Tibial nerve (tissue), 4 donors: ENCODE measurements around the gene GRAMD1C.

Source experiments
- CTCF ChIP-seq, 5 experiments: fragments of 200-600 bp in 3 of 5; fragments of 450-650 bp in 2 of 5; sonication (generic) in 3 of 5; IDR thresholded peaks; one replicate each; pipeline ENCODE4 v1.5.1; 2016 to 2019; ENCODE audit warnings: antibody characterized with exemption in 5 of 5, mild to moderate bottlenecking in 3 of 5, moderate library complexity in 2 of 5
- EP300 ChIP-seq, 2 donors: sonication (generic); formaldehyde crosslinking; IDR thresholded peaks; one replicate each; pipeline ENCODE4 v1.6.1; 2017; ENCODE audit warnings: antibody characterized with exemption in 2 of 2, mild to moderate bottlenecking in 1 of 2
- POLR2A ChIP-seq, 2 donors: fragments of 450-650 bp; IDR thresholded peaks; one replicate each; pipeline ENCODE4 v1.6.1; 2017; ENCODE audit warnings: antibody characterized with exemption in 2 of 2, mild to moderate bottlenecking in 2 of 2, moderate library complexity in 2 of 2

- TF ChIP-seq CTCF (IDR thresholded peaks at IDR 0.05) (no peak), POLR2A (IDR thresholded peaks at IDR 0.05) (no peak), EP300 (IDR thresholded peaks at IDR 0.05) (no peak)
Observed at GRCh38 chr3:113906568-113907140, 68.1 kb downstream of the GRAMD1C start.
